HG03135 (cell line): ENCODE measurements around the gene ACBD3.

Experiments
- ATAC-seq: cut with Tn5 transposase; IDR thresholded peaks from one replicate; pipeline ENCODE4 v1.9.1; 2021; ENCODE audit warnings: mild to moderate bottlenecking, moderate library complexity; ENCODE audit not compliant: unreplicated experiment

Gene ACBD3

GRCh38 chr1:226116673-226117072 lies 69.9 kb downstream of the ACBD3 start:
- no peak for ATAC-seq

GRCh38 chr1:226112626-226113025 lies 73.9 kb downstream of the ACBD3 start:
- ATAC-seq, result no peak

- ATAC-seq, result no peak
These were observed 74.7 kb downstream of the ACBD3 start for GRCh38 chr1:226111883-226112261.

GRCh38 chr1:226111098-226111882 lies 75.3 kb downstream of the ACBD3 start:
- no peak for ATAC-seq

- ATAC-seq, result peak; percentile 79
These were observed 76.1 kb downstream of the ACBD3 start for GRCh38 chr1:226110249-226111097.

GRCh38 chr1:226109829-226110248 lies 76.7 kb downstream of the ACBD3 start:
- ATAC-seq, result peak; percentile 72

- ATAC-seq, result no peak
These were observed 77.4 kb downstream of the ACBD3 start for GRCh38 chr1:226108935-226109828.

GRCh38 chr1:226107471-226108460 lies 78.8 kb downstream of the ACBD3 start:
- ATAC-seq, result no peak

GRCh38 chr1:226104671-226105121 lies 81.8 kb downstream of the ACBD3 start:
- no peak for ATAC-seq

GRCh38 chr1:226100436-226101391 lies 85.8 kb downstream of the ACBD3 start:
- ATAC-seq, result no peak

GRCh38 chr1:226098870-226099835 lies 87.4 kb downstream of the ACBD3 start:
- no peak for ATAC-seq

GRCh38 chr1:226097866-226098625 lies 88.5 kb downstream of the ACBD3 start:
- no peak for ATAC-seq

- no peak for ATAC-seq
These were observed 91.3 kb downstream of the ACBD3 start for GRCh38 chr1:226095286-226095685.
